HG03457 (cell line): ENCODE results near the gene SARDH.

ENCODE experiments used
- ATAC-seq: cut with Tn5 transposase; IDR thresholded peaks from one replicate; pipeline ENCODE4 v1.9.1; 2021; ENCODE audit warnings: moderate number of reproducible peaks; ENCODE audit not compliant: unreplicated experiment

The SARDH gene

GRCh38 chr9:133705576-133705975, 32.6 kb downstream of the SARDH start:
- ATAC-seq: no peak

- no peak for ATAC-seq
These were observed 33.4 kb downstream of the SARDH start for GRCh38 chr9:133704711-133705181.

GRCh38 chr9:133703591-133704399, 34.4 kb downstream of the SARDH start:
- ATAC-seq: no peak

GRCh38 chr9:133702798-133703590, 35.2 kb downstream of the SARDH start:
- ATAC-seq: no peak

- no peak for ATAC-seq
These were observed 36.0 kb downstream of the SARDH start for GRCh38 chr9:133701981-133702797.

GRCh38 chr9:133701321-133701980, 36.7 kb downstream of the SARDH start:
- no peak for ATAC-seq

- ATAC-seq: no peak
These were observed 37.3 kb downstream of the SARDH start for GRCh38 chr9:133700819-133701320.

- ATAC-seq: no peak
These were observed 38.6 kb downstream of the SARDH start for GRCh38 chr9:133699546-133699945.

- ATAC-seq: no peak
These were observed 42.1 kb downstream of the SARDH start for GRCh38 chr9:133696071-133696472.

GRCh38 chr9:133694686-133695085, 43.5 kb downstream of the SARDH start:
- ATAC-seq: no peak

- no peak for ATAC-seq
These were observed 44.2 kb downstream of the SARDH start for GRCh38 chr9:133693703-133694529.

GRCh38 chr9:133693116-133693515, 45.0 kb downstream of the SARDH start:
- ATAC-seq: no peak

- no peak for ATAC-seq
These were observed 45.7 kb downstream of the SARDH start for GRCh38 chr9:133692364-133692985.

GRCh38 chr9:133691626-133692363, 46.4 kb downstream of the SARDH start:
- ATAC-seq: no peak

- no peak for ATAC-seq
These were observed 47.0 kb downstream of the SARDH start for GRCh38 chr9:133691191-133691590.

GRCh38 chr9:133690081-133690561, 48.0 kb downstream of the SARDH start:
- ATAC-seq: no peak

- ATAC-seq: no peak
These were observed 48.9 kb downstream of the SARDH start for GRCh38 chr9:133689151-133689763.
